ENCODE results near the gene BDKRB1. TPM values are rescaled to one million over a fixed set of nuclear protein-coding genes. Genes with fewer than 3 reads are reported as not detected.

The BDKRB1 gene
- total and polyA plus RNA-seq, 7 experiments from 2014 or later = not detected

DNA sequence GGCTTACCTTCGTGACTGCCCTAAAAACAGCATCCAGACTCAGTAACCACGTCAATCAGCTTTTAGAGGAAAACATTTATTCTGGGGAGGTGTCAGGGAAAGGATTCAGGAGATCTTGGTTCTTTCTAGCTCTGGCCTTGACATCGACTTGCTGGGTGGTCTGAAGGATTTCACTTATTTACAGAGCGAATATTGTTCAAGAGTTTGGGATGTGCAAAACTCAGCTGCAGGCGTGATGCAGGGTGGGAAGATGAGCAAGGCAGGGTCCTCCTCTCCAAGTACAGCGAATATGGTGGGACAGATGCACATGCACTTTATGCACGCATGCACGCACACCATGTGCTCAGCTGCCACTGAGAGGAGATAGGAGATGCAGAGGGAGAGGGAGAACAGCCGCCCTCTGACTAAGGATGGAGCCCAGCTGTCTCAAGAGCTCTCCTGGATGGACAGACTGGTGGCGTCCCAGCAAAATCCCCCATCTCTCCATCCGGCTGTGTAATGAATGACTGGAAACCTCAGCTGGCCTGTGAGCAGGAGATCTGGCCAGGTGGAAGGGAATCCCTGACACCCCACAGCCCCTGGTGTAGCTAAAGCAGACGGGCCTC lies 24.4 kb upstream of the BDKRB1 start:
- DNase-seq (no peak), ATAC-seq (no peak)
- Histone ChIP-seq H3K27me3 (ENCODE audit: control insufficient read depth in 2 of 2, insufficient read depth in 2 of 2, low read length in 2 of 2) (no peaks in the 10 kb centered on the region), H3K27ac (ENCODE audit: low read depth, low read length) (no peak overlapping the region), H3K4me1 (ENCODE audit: control insufficient read depth in 2 of 2, insufficient read depth in 2 of 2, low read length in 2 of 2) (no peaks in the 10 kb centered on the region), H3K9me3 (ENCODE audit: control insufficient read depth in 2 of 3, low read length in 3 of 3) (no peaks in the 10 kb centered on the region), H3K36me3 (ENCODE audit: control insufficient read depth in 2 of 3, insufficient read depth in 3 of 3, low read length in 3 of 3) (no peaks in the 10 kb centered on the region), H3K4me3 (ENCODE audit: low read length) (no peak overlapping the region)
- ChIA-PET POLR2A (no interaction called here), CTCF (interaction anchor here (0.9 kb wide), 1 partner anchor 44 kb away, joined by 3 read pairs; no protein-coding TSS in a partner anchor)
- Mint-ChIP-seq H3K27ac (no peak overlapping the region), H3K4me1 (peaks cover 0 to 5% (median 0%) of the 10 kb centered on the region in 7 donors), H3K27me3 (peaks cover 0 to 4% (median 0%) of the 10 kb centered on the region in 5 donors), H3K9me3 (peaks cover 0 to 13% (median 0%) of the 10 kb centered on the region in 11 donors), H3K4me3 (no peak overlapping the region), H3K36me3 (no peaks in the 10 kb centered on the region)
- intact Hi-C loops (cut with micrococcal nuclease) = no loop called here

DNA sequence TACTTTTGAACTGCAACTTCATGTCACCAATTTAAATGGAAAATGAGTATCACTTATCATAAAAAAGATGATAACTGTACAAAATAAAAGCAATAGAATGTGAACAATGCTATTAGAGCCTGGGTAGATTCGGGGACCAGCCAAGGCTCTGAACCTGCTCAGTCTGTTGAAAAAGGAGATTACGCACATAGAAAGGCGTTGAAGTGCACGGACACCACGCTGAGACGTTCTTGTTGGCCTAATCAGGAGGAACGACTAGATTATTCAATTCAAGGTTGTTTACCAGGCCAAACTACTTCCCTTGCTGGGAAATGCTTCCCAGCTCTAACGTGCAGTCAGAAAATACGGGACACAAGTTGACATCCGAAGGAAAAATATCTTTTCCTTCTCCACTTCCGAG lies 23.5 kb upstream of the BDKRB1 start:
- no peak overlapping the region for H3K4me3 ChIP-seq (ENCODE audit: low read length)
- intact Hi-C loops (cut with micrococcal nuclease) = no loop called here
- Mint-ChIP-seq H3K27ac (no peak overlapping the region), H3K9me3 (peaks cover 0 to 11% (median 0%) of the 10 kb centered on the region in 11 donors), H3K4me3 (no peak overlapping the region), H3K36me3 (no peaks in the 10 kb centered on the region), H3K4me1 (peaks cover 0 to 5% (median 0%) of the 10 kb centered on the region in 7 donors), H3K27me3 (peaks cover 0 to 4% (median 0%) of the 10 kb centered on the region in 5 donors)
- H3K36me3 ChIP-seq (ENCODE audit: control insufficient read depth in 2 of 3, insufficient read depth in 3 of 3, low read length in 3 of 3) = no peaks in the 10 kb centered on the region
- H3K9me3 ChIP-seq (ENCODE audit: control insufficient read depth in 2 of 3, low read length in 3 of 3) = no peaks in the 10 kb centered on the region
- CTCF ChIA-PET = interaction anchor here (0.9 kb wide), 1 partner anchor 43 kb away, joined by 3 read pairs; no protein-coding TSS in a partner anchor
- DNase-seq (no peak), ATAC-seq (no peak)
- POLR2A ChIA-PET = no interaction called here
- no peaks in the 10 kb centered on the region for H3K4me1 ChIP-seq (ENCODE audit: control insufficient read depth in 2 of 2, insufficient read depth in 2 of 2, low read length in 2 of 2)
- H3K27me3 ChIP-seq (ENCODE audit: control insufficient read depth in 2 of 2, insufficient read depth in 2 of 2, low read length in 2 of 2) = no peaks in the 10 kb centered on the region
- no peak overlapping the region for H3K27ac ChIP-seq (ENCODE audit: low read depth, low read length)

- ATAC-seq (no peak), DNase-seq (no peak)
- intact Hi-C loops (cut with micrococcal nuclease) = no loop called here
- Histone ChIP-seq H3K4me3 (ENCODE audit: low read length) (no peak overlapping the region), H3K36me3 (ENCODE audit: control insufficient read depth in 2 of 3, insufficient read depth in 3 of 3, low read length in 3 of 3) (no peaks in the 10 kb centered on the region), H3K27me3 (ENCODE audit: control insufficient read depth in 2 of 2, insufficient read depth in 2 of 2, low read length in 2 of 2) (peaks cover 0 to under 1% of the 10 kb centered on the region in 2 donors), H3K27ac (ENCODE audit: low read depth, low read length) (no peak overlapping the region), H3K4me1 (ENCODE audit: control insufficient read depth in 2 of 2, insufficient read depth in 2 of 2, low read length in 2 of 2) (no peaks in the 10 kb centered on the region), H3K9me3 (ENCODE audit: control insufficient read depth in 2 of 3, low read length in 3 of 3) (no peaks in the 10 kb centered on the region)
- ChIA-PET POLR2A (no interaction called here), CTCF (no interaction called here)
- Mint-ChIP-seq H3K36me3 (no peaks in the 10 kb centered on the region), H3K4me3 (no peak overlapping the region), H3K27me3 (peaks cover 0 to 4% (median 0%) of the 10 kb centered on the region in 5 donors), H3K4me1 (peaks cover 0 to 5% (median 0%) of the 10 kb centered on the region in 7 donors), H3K9me3 (peaks cover 0 to 3% (median 0%) of the 10 kb centered on the region in 11 donors), H3K27ac (no peak overlapping the region)
Observed at GRCh38 chr14:96233661-96234060, 22.3 kb upstream of the BDKRB1 start.

DNA sequence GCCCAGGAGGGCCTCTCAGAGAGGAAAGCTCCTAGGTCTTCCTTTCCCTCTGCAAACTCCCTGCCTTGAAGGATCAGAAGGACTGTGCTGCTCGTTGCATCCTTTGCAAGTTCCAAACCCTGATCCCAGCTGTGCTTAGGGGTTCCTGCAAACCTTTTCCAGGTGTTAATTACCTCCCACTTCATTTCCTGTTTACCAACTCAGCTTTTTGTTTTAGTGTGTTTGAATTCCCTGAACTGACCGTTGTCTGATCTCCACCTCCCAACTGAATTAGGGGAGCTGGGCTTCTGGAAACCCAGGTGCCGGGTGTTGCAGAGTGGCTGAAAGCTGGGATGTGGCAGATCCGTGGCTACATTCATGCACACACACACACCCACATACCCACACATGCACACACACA lies 20.6 kb upstream of the BDKRB1 start:
- H3K4me1 ChIP-seq (ENCODE audit: control insufficient read depth in 2 of 2, insufficient read depth in 2 of 2, low read length in 2 of 2) = no peaks in the 10 kb centered on the region
- POLR2A ChIA-PET = no interaction called here

DNA sequence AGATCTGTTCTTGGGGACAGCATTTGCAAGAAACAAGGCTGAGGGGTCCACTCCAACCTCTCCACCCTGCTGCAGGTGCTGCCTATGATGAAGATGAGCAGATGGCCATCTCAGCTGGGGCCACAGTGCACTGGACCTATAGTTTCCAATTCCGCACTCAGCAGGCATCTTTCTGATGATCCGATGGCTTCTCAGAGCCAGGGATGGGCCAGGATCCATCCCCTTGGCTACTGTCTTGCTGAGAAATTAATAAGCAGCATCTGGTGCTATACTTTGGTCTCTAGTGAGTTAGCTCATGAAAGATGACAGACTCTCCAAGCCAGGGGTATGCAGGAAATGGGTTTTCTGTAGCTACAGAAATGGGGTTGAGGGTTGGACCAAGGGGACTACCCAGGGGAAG lies 18.4 kb upstream of the BDKRB1 start:
- ATAC-seq (no peak), DNase-seq (no peak)
- H3K4me1 ChIP-seq (ENCODE audit: control insufficient read depth in 2 of 2, insufficient read depth in 2 of 2, low read length in 2 of 2) = no peaks in the 10 kb centered on the region
- Mint-ChIP-seq H3K9me3 (peaks cover 0 to 3% (median 0%) of the 10 kb centered on the region in 11 donors), H3K27me3 (peaks cover 0 to 12% (median 4%) of the 10 kb centered on the region in 5 donors), H3K4me1 (peaks cover 0 to 5% (median 0%) of the 10 kb centered on the region in 7 donors), H3K27ac (no peak overlapping the region), H3K36me3 (no peaks in the 10 kb centered on the region), H3K4me3 (no peak overlapping the region)
- H3K4me3 ChIP-seq (ENCODE audit: low read length) = no peak overlapping the region
- no peaks in the 10 kb centered on the region for H3K9me3 ChIP-seq (ENCODE audit: control insufficient read depth in 2 of 3, low read length in 3 of 3)
- POLR2A ChIA-PET = no interaction called here
- CTCF ChIA-PET = no interaction called here
- intact Hi-C loops (cut with micrococcal nuclease) = no loop called here
- H3K36me3 ChIP-seq (ENCODE audit: control insufficient read depth in 2 of 3, insufficient read depth in 3 of 3, low read length in 3 of 3) = no peaks in the 10 kb centered on the region
- H3K27me3 ChIP-seq (ENCODE audit: control insufficient read depth in 2 of 2, insufficient read depth in 2 of 2, low read length in 2 of 2) = peaks cover 0 to 2% of the 10 kb centered on the region in 2 donors
- no peak overlapping the region for H3K27ac ChIP-seq (ENCODE audit: low read depth, low read length)

More for the DNA sequence above, 20.6 kb upstream of the BDKRB1 start:
- Histone ChIP-seq H3K27ac (ENCODE audit: low read depth, low read length) (no peak overlapping the region), H3K4me3 (ENCODE audit: low read length) (no peak overlapping the region), H3K9me3 (ENCODE audit: control insufficient read depth in 2 of 3, low read length in 3 of 3) (no peaks in the 10 kb centered on the region), H3K27me3 (ENCODE audit: control insufficient read depth in 2 of 2, insufficient read depth in 2 of 2, low read length in 2 of 2) (peaks cover 0 to 2% of the 10 kb centered on the region in 2 donors), H3K36me3 (ENCODE audit: control insufficient read depth in 2 of 3, insufficient read depth in 3 of 3, low read length in 3 of 3) (no peaks in the 10 kb centered on the region)
- Mint-ChIP-seq H3K4me1 (peaks cover 0 to 5% (median 0%) of the 10 kb centered on the region in 7 donors), H3K27ac (no peak overlapping the region), H3K27me3 (peaks cover 0 to 5% (median 2%) of the 10 kb centered on the region in 5 donors), H3K4me3 (no peak overlapping the region), H3K9me3 (no peaks in the 10 kb centered on the region), H3K36me3 (no peaks in the 10 kb centered on the region)
- no peak for ATAC-seq
- DNase-seq = no peak
- intact Hi-C loops (cut with micrococcal nuclease) = no loop called here
- CTCF ChIA-PET = no interaction called here

DNA sequence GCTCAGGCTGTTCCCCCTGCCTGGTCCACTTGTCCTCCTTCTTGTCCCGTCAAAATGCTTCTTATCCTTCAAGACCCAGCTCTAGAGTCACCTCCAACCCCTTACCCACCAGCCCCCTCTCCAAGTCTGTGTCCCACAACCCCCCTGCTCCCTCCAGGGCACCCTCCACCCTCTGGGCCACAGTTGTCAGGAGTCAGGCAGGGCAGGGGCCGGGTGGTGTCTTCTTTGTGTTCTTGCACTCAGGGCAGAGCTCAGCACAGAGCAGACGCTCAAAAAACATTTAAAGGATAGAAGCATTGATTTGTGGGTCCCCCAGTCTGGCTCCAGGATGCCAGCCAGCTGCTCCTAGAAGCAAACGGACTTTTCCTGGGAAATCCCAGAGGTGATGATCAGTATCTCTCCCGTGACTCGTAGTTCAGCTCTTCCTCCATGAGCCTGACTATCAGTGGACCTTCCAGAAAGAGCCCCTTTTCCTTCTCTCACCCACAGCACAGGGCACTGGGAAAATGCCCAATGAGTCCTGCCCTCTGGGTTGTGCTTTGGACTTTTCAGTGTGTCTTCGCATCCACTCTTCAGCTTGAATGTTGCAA lies 17.2 kb upstream of the BDKRB1 start:
- intact Hi-C loops (cut with micrococcal nuclease) = no loop called here
- H3K36me3 ChIP-seq (ENCODE audit: control insufficient read depth in 2 of 3, insufficient read depth in 3 of 3, low read length in 3 of 3) = no peaks in the 10 kb centered on the region
- Mint-ChIP-seq H3K36me3 (no peaks in the 10 kb centered on the region), H3K27ac (no peak overlapping the region), H3K9me3 (peaks cover 0 to 3% (median 0%) of the 10 kb centered on the region in 11 donors), H3K4me3 (no peak overlapping the region), H3K4me1 (peaks cover 0 to 5% (median 0%) of the 10 kb centered on the region in 7 donors), H3K27me3 (peaks cover 0 to 12% (median 4%) of the 10 kb centered on the region in 5 donors)
- POLR2A ChIA-PET = no interaction called here
- H3K27me3 ChIP-seq (ENCODE audit: control insufficient read depth in 2 of 2, insufficient read depth in 2 of 2, low read length in 2 of 2) = peaks cover 0 to 2% of the 10 kb centered on the region in 2 donors
- no peak for DNase-seq
- H3K27ac ChIP-seq (ENCODE audit: low read depth, low read length) = no peak overlapping the region
- H3K4me1 ChIP-seq (ENCODE audit: control insufficient read depth in 2 of 2, insufficient read depth in 2 of 2, low read length in 2 of 2) = no peaks in the 10 kb centered on the region
- H3K9me3 ChIP-seq (ENCODE audit: control insufficient read depth in 2 of 3, low read length in 3 of 3) = no peaks in the 10 kb centered on the region
- no peak for ATAC-seq
- no peak overlapping the region for H3K4me3 ChIP-seq (ENCODE audit: low read length)
- CTCF ChIA-PET = no interaction called here

DNA sequence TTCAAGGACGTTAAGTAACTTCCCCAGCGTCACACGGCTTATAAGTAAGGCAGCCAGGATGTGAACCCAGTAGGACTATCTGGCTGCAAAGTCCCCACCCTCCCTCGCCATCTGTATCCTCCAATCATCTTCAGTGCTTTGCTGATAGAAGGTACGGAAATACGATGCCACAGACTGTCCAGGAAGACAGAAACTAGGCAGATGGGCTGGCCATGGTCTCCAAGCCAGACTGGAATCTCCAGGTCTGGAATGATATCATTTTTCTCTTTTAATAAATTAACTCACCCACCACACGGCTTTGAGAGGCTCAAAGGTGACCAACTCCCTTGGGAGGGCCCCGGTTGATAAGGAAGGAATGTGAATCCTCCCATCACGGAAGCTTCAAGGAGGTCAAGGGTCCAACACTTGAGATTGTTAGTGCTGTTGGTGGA lies 16.3 kb upstream of the BDKRB1 start:
- CTCF ChIA-PET = no interaction called here
- H3K36me3 Mint-ChIP-seq = no peaks in the 10 kb centered on the region
- no peak overlapping the region for H3K4me3 Mint-ChIP-seq
- Histone ChIP-seq H3K27me3 (ENCODE audit: control insufficient read depth in 2 of 2, insufficient read depth in 2 of 2, low read length in 2 of 2) (peaks cover 0 to 4% of the 10 kb centered on the region in 2 donors), H3K9me3 (ENCODE audit: control insufficient read depth in 2 of 3, low read length in 3 of 3) (no peaks in the 10 kb centered on the region), H3K4me1 (ENCODE audit: control insufficient read depth in 2 of 2, insufficient read depth in 2 of 2, low read length in 2 of 2) (no peaks in the 10 kb centered on the region), H3K36me3 (ENCODE audit: control insufficient read depth in 2 of 3, insufficient read depth in 3 of 3, low read length in 3 of 3) (no peaks in the 10 kb centered on the region), H3K27ac (ENCODE audit: low read depth, low read length) (no peak overlapping the region), H3K4me3 (ENCODE audit: low read length) (no peak overlapping the region)
- H3K9me3 Mint-ChIP-seq = peaks cover 0 to 3% (median 0%) of the 10 kb centered on the region in 11 donors
- H3K27ac Mint-ChIP-seq = no peak overlapping the region
- intact Hi-C loops (cut with micrococcal nuclease) = no loop called here
- POLR2A ChIA-PET = no interaction called here
- peaks cover 0 to 12% (median 4%) of the 10 kb centered on the region in 5 donors for H3K27me3 Mint-ChIP-seq
- ATAC-seq = no peak
- no peak for DNase-seq
- peaks cover 0 to 5% (median 0%) of the 10 kb centered on the region in 7 donors for H3K4me1 Mint-ChIP-seq
